GM23338 (cell line): ENCODE results near the gene UBE2E2. TPM values are rescaled to one million over a fixed set of nuclear protein-coding genes. Genes with fewer than 3 reads are reported as not detected.

Experiments used
- ATAC-seq: fragments of 200-7000 bp; cut with Tn5 transposase; 3 replicates; pipeline ENCODE4 v1.9.1; 2020
- DNase-seq: peaks from one replicate; pipeline ENCODE4 v3.0.0-alpha.2; 2015; ENCODE audit warnings: low spot score
- H2AFZ ChIP-seq: fragments of 200-600 bp; sonication (generic); 2 replicates; pipeline ENCODE4 v1.8.0; 2016; ENCODE audit warnings: antibody characterized with exemption, mild to moderate bottlenecking, moderate library complexity
- H3F3A ChIP-seq: fragments of 200-600 bp; sonication (generic); replicated peaks from 2 replicates; pipeline ENCODE4 v1.8.0; 2017; ENCODE audit warnings: antibody characterized with exemption, mixed run types, low read depth
- H3K27ac ChIP-seq: fragments of 200-600 bp; sonication (generic); 2 replicates; pipeline ENCODE4 v1.6.1; 2016; ENCODE audit warnings: low read depth
- H3K27me3 ChIP-seq: fragments of 200-600 bp; sonication (generic); 2 replicates; pipeline ENCODE4 v1.8.0; 2016; ENCODE audit warnings: mild to moderate bottlenecking, mixed run types, moderate library complexity; ENCODE audit not compliant: insufficient read depth
- H3K36me3 ChIP-seq: fragments of 200-600 bp; sonication (generic); 2 replicates; pipeline ENCODE4 v1.8.0; 2016; ENCODE audit warnings: mild to moderate bottlenecking; ENCODE audit not compliant: insufficient read depth
- H3K4me1 ChIP-seq: fragments of 200-600 bp; sonication (generic); 2 replicates; pipeline ENCODE4 v1.8.0; 2016; ENCODE audit warnings: mild to moderate bottlenecking, moderate library complexity; ENCODE audit not compliant: insufficient read depth
- H3K4me2 ChIP-seq: fragments of 200-600 bp; sonication (generic); 2 replicates; pipeline ENCODE4 v1.7.1; 2017; ENCODE audit warnings: mixed run types
- H3K4me3 ChIP-seq: fragments of 200-600 bp; sonication (generic); 2 replicates; pipeline ENCODE4 v1.6.1; 2016; ENCODE audit warnings: mixed run types
- H3K79me2 ChIP-seq: fragments of 200-600 bp; sonication (generic); replicated peaks from 2 replicates; pipeline ENCODE4 v1.8.0; 2017; ENCODE audit warnings: mild to moderate bottlenecking; ENCODE audit not compliant: insufficient read depth
- H3K9me2 ChIP-seq: fragments of 200-600 bp; sonication (generic); 2 replicates; pipeline ENCODE4 v1.8.0; 2017; ENCODE audit not compliant: insufficient read depth
- H4K20me1 ChIP-seq: fragments of 200-600 bp; sonication (generic); replicated peaks from 2 replicates; pipeline ENCODE4 v1.8.0; 2017; ENCODE audit warnings: mild to moderate bottlenecking; ENCODE audit not compliant: insufficient read depth
- H3K27ac Mint-ChIP-seq: 2 replicates; pipeline ENCODE4 v1.8.0; 2020; ENCODE audit warnings: inconsistent platforms, mild to moderate bottlenecking, moderate library complexity, mixed read lengths
- H3K27me3 Mint-ChIP-seq: 3 replicates; pipeline ENCODE4 v1.8.0; 2022; ENCODE audit warnings: low read depth, mild to moderate bottlenecking, moderate library complexity, mixed read lengths, inconsistent platforms; ENCODE audit not compliant: insufficient read depth, poor library complexity
- H3K36me3 Mint-ChIP-seq: 3 replicates; pipeline ENCODE4 v1.8.0; 2021; ENCODE audit warnings: low read depth, mild to moderate bottlenecking, inconsistent platforms, moderate library complexity, mixed read lengths
- H3K4me1 Mint-ChIP-seq: 3 replicates; pipeline ENCODE4 v1.8.0; 2020; ENCODE audit warnings: mild to moderate bottlenecking, inconsistent platforms, mixed read lengths
- H3K4me3 Mint-ChIP-seq: 3 replicates; pipeline ENCODE4 v1.8.0; 2021; ENCODE audit warnings: moderate library complexity, mild to moderate bottlenecking, inconsistent platforms, mixed read lengths
- H3K9me3 Mint-ChIP-seq: 3 replicates; pipeline ENCODE4 v1.8.0; 2020; ENCODE audit warnings: moderate library complexity, mild to moderate bottlenecking, inconsistent platforms, mixed read lengths
- CREB1 ChIP-seq: fragments of 250-450 bp; sonication (Bioruptor Pico); IDR thresholded peaks from 2 replicates; pipeline ENCODE4 v1.5.0; 2020; ENCODE audit warnings: low read depth, mild to moderate bottlenecking, moderate library complexity
- ETS1 ChIP-seq: IDR thresholded peaks from 2 replicates; pipeline ENCODE4 v1.6.1; 2016; ENCODE audit warnings: antibody characterized with exemption
- EZH2 ChIP-seq: fragments of 200-600 bp; sonication (generic); IDR thresholded peaks from one replicate; pipeline ENCODE4 v1.8.0; 2017; ENCODE audit warnings: antibody characterized with exemption, mild to moderate bottlenecking, low read depth; ENCODE audit not compliant: unreplicated experiment
- EZH2phosphoT487 ChIP-seq: fragments of 200-600 bp; sonication (generic); IDR thresholded peaks from one replicate; pipeline ENCODE4 v1.8.1; 2018; ENCODE audit warnings: antibody characterized with exemption; ENCODE audit not compliant: unreplicated experiment
- JUNB ChIP-seq: IDR thresholded peaks from one replicate; pipeline ENCODE4 v1.6.1; 2016; ENCODE audit warnings: antibody characterized with exemption; ENCODE audit not compliant: unreplicated experiment
- NANOG ChIP-seq: IDR thresholded peaks from 2 replicates; pipeline ENCODE4 v1.6.1; 2016; ENCODE audit warnings: antibody characterized with exemption, borderline replicate concordance
- POLR2AphosphoS5 ChIP-seq: IDR thresholded peaks from 2 replicates; pipeline ENCODE4 v1.6.1; 2016; ENCODE audit warnings: antibody characterized with exemption, low read depth
- REST ChIP-seq: IDR thresholded peaks from one replicate; pipeline ENCODE4 v1.6.1; 2018; ENCODE audit warnings: antibody characterized with exemption; ENCODE audit not compliant: unreplicated experiment
- STAT1 ChIP-seq: IDR thresholded peaks from one replicate; pipeline ENCODE4 v1.6.1; 2016; ENCODE audit warnings: antibody characterized with exemption; ENCODE audit not compliant: unreplicated experiment
- ZNF114 ChIP-seq: fragments of 250-450 bp; sonication (Bioruptor Pico); IDR thresholded peaks from 2 replicates; pipeline ENCODE4 v1.5.0; 2020; ENCODE audit warnings: mild to moderate bottlenecking, moderate library complexity
- polyA plus RNA-seq: library from polyadenylated mRNA; unstranded; fragments of >200 nt; fragmentation: Nextera tagmentation; extraction: Ambion mirVana; gene quantifications from 2 replicates; pipeline ENCODE4 v1.2.1, GENCODE V29; 2016
- total RNA-seq: library from RNA; depleted of rRNA; stranded (reverse); fragments of >200 nt; shearing (Covaris generic); gene quantifications from 2 replicates; pipeline ENCODE4 v1.2.3, GENCODE V29; 2014

Gene UBE2E2
- total and polyA plus RNA-seq, 2 experiments from 2014 or later, result 86.9 to 169 TPM

GRCh38 chr3:23402728-23403492, 199.8 kb downstream of the UBE2E2 start (continued):
- no peak for TF ChIP-seq EZH2phosphoT487
- no peak for TF ChIP-seq POLR2AphosphoS5
- no peak for TF ChIP-seq EZH2
- no peak for TF ChIP-seq CREB1 (CRISPR knock-in tag)
- no peak for TF ChIP-seq STAT1

- H3K27ac ChIP-seq, result no peak overlapping the region
- Mint-ChIP-seq H3K27ac (no peak overlapping the region), H3K36me3 (no peaks in the 10 kb centered on the region), H3K27me3 (no peaks in the 10 kb centered on the region), H3K9me3 (no peaks in the 10 kb centered on the region), H3K4me1 (peaks cover 25% of the 10 kb centered on the region), H3K4me3 (no peak overlapping the region)
- peaks cover 15% of the 10 kb centered on the region for H3K4me1 ChIP-seq
- TF ChIP-seq STAT1 (no peak), ZNF114 (CRISPR knock-in tag) (no peak), JUNB (no peak), NANOG (no peak), REST (no peak), ETS1 (no peak), EZH2 (no peak)
- no peak overlapping the region for H3K4me3 ChIP-seq
- peaks cover 23% of the 10 kb centered on the region for H3K79me2 ChIP-seq
- H3K36me3 ChIP-seq, result no peaks in the 10 kb centered on the region
- H3K4me2 ChIP-seq, result no peak overlapping the region
- no peaks in the 10 kb centered on the region for H3K9me2 ChIP-seq
- no peak overlapping the region for H2AFZ ChIP-seq
- no peaks in the 10 kb centered on the region for H4K20me1 ChIP-seq
- no peaks in the 10 kb centered on the region for H3K27me3 ChIP-seq
- DNase-seq (no peak), ATAC-seq (no peak)
- no peaks in the 10 kb centered on the region for H3F3A ChIP-seq
Observed at GRCh38 chr3:23404246-23404645, 201.1 kb downstream of the UBE2E2 start.
